DOHH2 (cell line): ENCODE results near the gene SLC35F1.

Experiments
- CTCF ChIP-seq: fragments of 200-600 bp; sonication (generic); IDR thresholded peaks from one replicate; pipeline ENCODE4 v1.5.1; 2014; ENCODE audit warnings: antibody characterized with exemption, mild to moderate bottlenecking, low read depth, low read length; ENCODE audit not compliant: poor library complexity, severe bottlenecking
- EZH2phosphoT487 ChIP-seq: fragments of 200-600 bp; sonication (generic); IDR thresholded peaks from 2 replicates; pipeline ENCODE4 v1.6.1; 2017; ENCODE audit warnings: borderline replicate concordance, mild to moderate bottlenecking, antibody characterized with exemption, low read length, moderate library complexity, mixed read lengths

GRCh38 chr6:117928833-117929232 is 21.8 kb downstream of the SLC35F1 start:
- TF ChIP-seq CTCF (no peak), EZH2phosphoT487 (no peak)
